GM12875 (cell line): Measurements from ENCODE around the gene SGTB.
"Not testable (repeated sequence)": the region's sequence is repeated elsewhere in the genome, so short reads cannot be mapped to it uniquely, and the experiment has no call there.

Experiments
- H3K4me3 ChIP-seq: one replicate; pipeline ENCODE4 v1.5.1; 2011; ENCODE audit warnings: low read depth, low read length, control low read depth
- TF ChIP-seq, protein P1 (sequence below): IDR thresholded peaks from 2 replicates; pipeline ENCODE4 v1.5.1; 2011; ENCODE audit warnings: low read depth, mild to moderate bottlenecking, control low read depth, inconsistent platforms, low read length, moderate library complexity, borderline replicate concordance; ENCODE audit not compliant: insufficient read depth

The SGTB gene

GRCh38 chr5:65734921-65735320 is 13.0 kb upstream of the SGTB start:
- TF ChIP-seq, protein P1, sequence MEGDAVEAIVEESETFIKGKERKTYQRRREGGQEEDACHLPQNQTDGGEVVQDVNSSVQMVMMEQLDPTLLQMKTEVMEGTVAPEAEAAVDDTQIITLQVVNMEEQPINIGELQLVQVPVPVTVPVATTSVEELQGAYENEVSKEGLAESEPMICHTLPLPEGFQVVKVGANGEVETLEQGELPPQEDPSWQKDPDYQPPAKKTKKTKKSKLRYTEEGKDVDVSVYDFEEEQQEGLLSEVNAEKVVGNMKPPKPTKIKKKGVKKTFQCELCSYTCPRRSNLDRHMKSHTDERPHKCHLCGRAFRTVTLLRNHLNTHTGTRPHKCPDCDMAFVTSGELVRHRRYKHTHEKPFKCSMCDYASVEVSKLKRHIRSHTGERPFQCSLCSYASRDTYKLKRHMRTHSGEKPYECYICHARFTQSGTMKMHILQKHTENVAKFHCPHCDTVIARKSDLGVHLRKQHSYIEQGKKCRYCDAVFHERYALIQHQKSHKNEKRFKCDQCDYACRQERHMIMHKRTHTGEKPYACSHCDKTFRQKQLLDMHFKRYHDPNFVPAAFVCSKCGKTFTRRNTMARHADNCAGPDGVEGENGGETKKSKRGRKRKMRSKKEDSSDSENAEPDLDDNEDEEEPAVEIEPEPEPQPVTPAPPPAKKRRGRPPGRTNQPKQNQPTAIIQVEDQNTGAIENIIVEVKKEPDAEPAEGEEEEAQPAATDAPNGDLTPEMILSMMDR = no peak
- H3K4me3 ChIP-seq = no peak overlapping the region

GRCh38 chr5:65734196-65734775 is 12.4 kb upstream of the SGTB start:
- H3K4me3 ChIP-seq = not testable (repeated sequence)

DNA sequence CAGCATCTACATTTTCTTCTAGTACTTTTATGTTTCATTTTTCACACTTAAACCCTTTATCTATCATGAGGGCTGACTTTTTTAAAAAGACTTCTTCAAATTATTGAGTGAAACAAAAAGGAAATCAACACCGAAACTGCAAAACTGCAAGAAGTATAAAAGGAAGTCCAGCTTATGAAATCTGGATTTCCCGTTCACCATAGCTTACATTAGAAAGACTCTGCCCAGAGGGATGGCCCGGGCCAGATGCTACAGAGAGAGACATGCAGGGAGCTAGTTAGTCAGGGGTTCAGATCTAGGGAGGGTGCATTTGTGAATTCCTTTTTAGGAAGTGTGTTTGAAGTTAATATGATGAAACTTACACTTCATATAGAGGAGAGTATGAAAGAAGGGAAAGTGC is 10.1 kb upstream of the SGTB start:
- H3K4me3 ChIP-seq = not testable (repeated sequence)

DNA sequence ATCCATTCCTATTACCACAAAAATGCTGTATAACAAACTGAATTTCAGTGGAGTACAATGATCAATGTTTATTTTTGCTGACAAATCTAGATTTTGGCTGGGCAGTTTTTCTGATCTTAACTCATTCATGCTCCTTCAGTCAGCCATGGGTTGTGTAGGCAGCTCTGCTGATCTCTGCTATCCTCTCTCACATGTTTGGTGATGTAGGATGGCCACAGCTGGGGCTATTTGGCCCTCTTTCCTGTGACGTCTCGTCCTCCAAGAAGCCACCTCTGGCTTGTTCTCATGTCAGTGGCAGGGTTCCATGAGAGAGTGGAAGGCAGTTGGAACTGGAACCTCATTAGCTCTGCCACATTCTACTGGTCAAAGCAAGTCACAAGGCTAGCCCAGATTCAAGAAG is 9.0 kb upstream of the SGTB start:
- TF ChIP-seq, protein P1 = no peak
- no peak overlapping the region for H3K4me3 ChIP-seq

GRCh38 chr5:65728218-65728617 is 6.3 kb upstream of the SGTB start:
- no peak overlapping the region for H3K4me3 ChIP-seq
- TF ChIP-seq, protein P1 = no peak

GRCh38 chr5:65727491-65728156 is 5.7 kb upstream of the SGTB start:
- TF ChIP-seq, protein P1 = no peak
- no peak overlapping the region for H3K4me3 ChIP-seq

DNA sequence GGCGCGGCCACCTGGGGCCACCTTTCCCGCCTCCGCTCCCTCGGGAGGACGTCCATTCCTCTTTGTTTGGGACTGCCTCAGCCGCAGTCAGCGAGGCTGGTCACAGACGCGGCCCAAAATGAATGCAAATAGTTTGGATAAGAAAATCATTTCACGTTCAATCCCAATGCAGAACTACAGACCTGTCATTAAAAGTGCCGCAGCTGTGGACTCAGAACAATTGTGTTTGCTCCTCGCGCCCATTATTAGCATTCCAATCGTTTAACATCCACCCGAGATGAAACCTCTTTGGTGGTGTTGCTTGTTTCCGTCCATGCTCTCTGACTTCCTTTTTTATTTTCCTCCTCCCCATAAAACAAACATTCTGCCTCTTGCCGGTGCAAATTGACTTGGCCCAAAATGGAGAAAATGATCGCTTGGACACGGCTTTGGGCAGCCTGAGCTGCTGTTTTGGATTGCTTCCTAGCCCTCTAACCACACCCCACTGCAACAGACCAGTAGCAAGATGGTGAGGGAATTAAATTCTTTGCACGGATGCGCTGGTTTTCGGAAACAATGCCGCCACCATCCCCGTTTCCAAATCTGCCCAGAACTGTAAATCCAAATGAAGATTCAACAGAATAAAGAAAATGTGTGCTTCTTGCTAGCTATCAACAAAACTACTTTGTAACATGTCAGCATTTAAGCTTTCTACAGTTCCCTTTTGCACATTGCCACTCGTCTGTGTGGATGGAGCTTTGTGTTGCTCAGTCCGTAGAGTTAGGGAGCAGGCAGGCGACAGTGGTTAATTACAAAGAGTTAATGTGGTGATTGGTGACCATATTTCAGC is 880 bp upstream of the SGTB start:
- H3K4me3 ChIP-seq = peak overlapping the region; percentile 95

More for the DNA sequence above, 880 bp upstream of the SGTB start:
- TF ChIP-seq, protein P1 = no peak
